MCF 10A (cell line): ENCODE data around the gene LRSAM1. TPM values are rescaled to one million over a fixed set of nuclear protein-coding genes. Genes with fewer than 3 reads are reported as not detected.
A peak's percentile ranks its signal among the peaks of the same experiment; 100 is the strongest.

Experiments used
- BruUV-seq: library from RNA; stranded (reverse); fragments of 400-500 nt; replicated peaks from 2 replicates; lab custom pipeline; 2021; lab: Mats Ljungman, UMichigan
- CTCF ChIA-PET: fragments of 300-600 bp; sonication (Branson Sonifier 250); formaldehyde crosslinking; extraction: SDS; loops from one replicate; lab custom pipeline; 2021; ENCODE audit warnings: antibody characterized with exemption, inconsistent platforms; lab: Yijun Ruan, JAX
- POLR2A ChIA-PET: fragments of 300-600, 350-650 bp; sonication (Branson Sonifier 250); formaldehyde crosslinking; extraction: SDS; loops from one replicate; lab custom pipeline; 2020; ENCODE audit warnings: antibody characterized with exemption, inconsistent platforms; lab: Yijun Ruan, JAX
- DNase-seq: peaks from one replicate; pipeline ENCODE4 v3.0.0-alpha.2; 2018; ENCODE audit not compliant: unreplicated experiment
- H3K27ac Mint-ChIP-seq: one replicate; pipeline ENCODE4 v1.8.0; 2022; ENCODE audit warnings: mild to moderate bottlenecking, low read depth, mixed read lengths; ENCODE audit not compliant: unreplicated experiment
- H3K27me3 Mint-ChIP-seq: one replicate; pipeline ENCODE4 v1.8.0; 2022; ENCODE audit warnings: mixed read lengths; ENCODE audit not compliant: insufficient read depth, unreplicated experiment
- H3K36me3 Mint-ChIP-seq: one replicate; pipeline ENCODE4 v1.8.0; 2022; ENCODE audit warnings: mild to moderate bottlenecking, moderate library complexity, mixed read lengths; ENCODE audit not compliant: insufficient read depth, unreplicated experiment
- H3K4me1 Mint-ChIP-seq: one replicate; pipeline ENCODE4 v1.8.0; 2022; ENCODE audit warnings: mixed read lengths; ENCODE audit not compliant: insufficient read depth, unreplicated experiment
- H3K4me3 Mint-ChIP-seq: one replicate; pipeline ENCODE4 v1.8.0; 2022; ENCODE audit warnings: mild to moderate bottlenecking, moderate library complexity, mixed read lengths; ENCODE audit not compliant: unreplicated experiment
- H3K9me3 Mint-ChIP-seq: one replicate; pipeline ENCODE4 v1.8.0; 2022; ENCODE audit warnings: mixed read lengths; ENCODE audit not compliant: unreplicated experiment
- intact Hi-C: fragments of 100-400 bp; cut with micrococcal nuclease; formaldehyde crosslinking; loops from 2 replicates; pipeline ENCODE4 v1.14.1; 2022
- total RNA-seq: library from RNA; stranded (reverse); gene quantifications from 2 replicates; pipeline ENCODE4 v1.2.3, GENCODE V29; 2022
- TF ChIP-seq, protein P1 (sequence below): fragments of 200-600 bp; IDR thresholded peaks from one replicate; pipeline ENCODE4 v1.8.0; 2022; ENCODE audit warnings: antibody characterized with exemption, mild to moderate bottlenecking; ENCODE audit not compliant: unreplicated experiment

The LRSAM1 gene
- total RNA-seq, 1 experiment from 2014 or later = 23.5 TPM

DNA sequence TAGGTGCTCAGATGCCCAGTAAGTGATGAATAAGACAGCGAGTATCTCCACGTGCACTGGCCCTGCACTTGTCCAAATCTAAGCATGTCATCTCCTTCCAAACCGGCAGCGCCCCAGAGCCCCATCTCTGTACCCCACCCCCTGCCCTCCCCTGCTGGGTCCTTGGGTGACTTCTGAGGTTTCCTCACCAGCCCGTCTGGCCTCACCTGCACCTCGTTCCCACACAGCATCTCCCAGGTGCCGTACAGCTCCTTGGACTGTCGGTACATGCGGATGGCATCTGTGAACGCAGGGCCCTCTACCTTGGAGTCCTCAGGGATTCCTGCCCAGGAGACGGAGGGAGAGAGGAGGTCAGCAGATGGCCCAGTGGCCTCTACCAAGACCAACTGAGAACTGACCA lies 66.3 kb downstream of the LRSAM1 start:
- Mint-ChIP-seq H3K27me3 (no peaks in the 10 kb centered on the region), H3K9me3 (no peaks in the 10 kb centered on the region), H3K36me3 (peaks cover 99% of the 10 kb centered on the region), H3K27ac (peak overlapping the region; percentile 23), H3K4me3 (no peak overlapping the region), H3K4me1 (peaks cover 19% of the 10 kb centered on the region)
- CTCF ChIA-PET = interaction anchor here (0.7 kb wide), 1 partner anchor 544 kb away, joined by 3 read pairs; no protein-coding TSS in a partner anchor
- POLR2A ChIA-PET = no interaction called here
- no TSS peak for BruUV-seq
- no peak for DNase-seq
- TF ChIP-seq, protein P1, sequence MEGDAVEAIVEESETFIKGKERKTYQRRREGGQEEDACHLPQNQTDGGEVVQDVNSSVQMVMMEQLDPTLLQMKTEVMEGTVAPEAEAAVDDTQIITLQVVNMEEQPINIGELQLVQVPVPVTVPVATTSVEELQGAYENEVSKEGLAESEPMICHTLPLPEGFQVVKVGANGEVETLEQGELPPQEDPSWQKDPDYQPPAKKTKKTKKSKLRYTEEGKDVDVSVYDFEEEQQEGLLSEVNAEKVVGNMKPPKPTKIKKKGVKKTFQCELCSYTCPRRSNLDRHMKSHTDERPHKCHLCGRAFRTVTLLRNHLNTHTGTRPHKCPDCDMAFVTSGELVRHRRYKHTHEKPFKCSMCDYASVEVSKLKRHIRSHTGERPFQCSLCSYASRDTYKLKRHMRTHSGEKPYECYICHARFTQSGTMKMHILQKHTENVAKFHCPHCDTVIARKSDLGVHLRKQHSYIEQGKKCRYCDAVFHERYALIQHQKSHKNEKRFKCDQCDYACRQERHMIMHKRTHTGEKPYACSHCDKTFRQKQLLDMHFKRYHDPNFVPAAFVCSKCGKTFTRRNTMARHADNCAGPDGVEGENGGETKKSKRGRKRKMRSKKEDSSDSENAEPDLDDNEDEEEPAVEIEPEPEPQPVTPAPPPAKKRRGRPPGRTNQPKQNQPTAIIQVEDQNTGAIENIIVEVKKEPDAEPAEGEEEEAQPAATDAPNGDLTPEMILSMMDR = no peak
- intact Hi-C loops = no loop called here

DNA sequence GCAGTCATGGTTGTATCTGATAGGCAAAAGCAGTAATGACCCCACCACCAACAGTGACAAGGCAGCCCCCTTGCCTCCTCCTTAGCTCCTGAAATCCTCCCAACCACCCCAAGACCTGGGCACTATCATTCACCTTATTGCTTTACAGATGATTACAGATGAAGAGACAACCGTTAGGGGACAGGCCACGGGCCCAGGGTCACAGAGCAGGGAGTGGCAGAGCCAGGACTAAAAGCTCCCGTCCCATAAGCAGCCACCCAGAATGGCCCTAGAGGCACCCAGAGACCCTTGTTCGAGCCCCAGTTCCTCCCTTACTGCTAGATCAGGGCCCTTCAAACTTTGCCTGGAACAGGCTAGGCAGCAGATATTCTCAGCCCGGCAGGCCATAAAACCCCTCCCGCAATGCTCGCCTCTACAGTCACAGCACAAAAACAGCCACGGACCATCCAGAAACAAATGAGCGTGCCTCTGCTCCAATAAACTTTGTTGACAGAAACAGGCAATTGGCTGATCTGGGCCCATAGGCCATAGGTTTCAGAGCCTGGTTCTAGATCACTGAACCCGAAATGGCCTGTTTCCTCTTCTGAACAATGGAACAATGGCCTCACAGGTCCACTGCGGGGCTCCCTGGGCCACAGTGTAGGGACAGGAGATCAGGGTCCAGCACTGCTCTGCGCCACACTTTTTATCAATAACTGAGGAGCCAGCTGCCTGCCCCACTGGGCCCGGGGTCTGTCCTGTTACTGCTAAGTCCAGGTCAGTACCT lies 67.0 kb downstream of the LRSAM1 start:
- no TSS peak for BruUV-seq
- H3K27ac Mint-ChIP-seq = peak overlapping the region; percentile 84
- POLR2A ChIA-PET = interaction anchor here (1.2 to 1.4 kb wide), 2 partner anchors 52 to 66 kb away, joined by 3 to 9 read pairs; no protein-coding TSS in a partner anchor
- H3K4me3 Mint-ChIP-seq = no peak overlapping the region
- no peak for DNase-seq
- no peaks in the 10 kb centered on the region for H3K27me3 Mint-ChIP-seq
- CTCF ChIA-PET = interaction anchor here (0.6 kb wide), 1 partner anchor 69 kb away, joined by 3 read pairs; no protein-coding TSS in a partner anchor
- intact Hi-C loops = no loop called here
- peaks cover 25% of the 10 kb centered on the region for H3K4me1 Mint-ChIP-seq
- H3K9me3 Mint-ChIP-seq = no peaks in the 10 kb centered on the region
- peaks cover 99% of the 10 kb centered on the region for H3K36me3 Mint-ChIP-seq
- TF ChIP-seq, protein P1 = no peak

DNA sequence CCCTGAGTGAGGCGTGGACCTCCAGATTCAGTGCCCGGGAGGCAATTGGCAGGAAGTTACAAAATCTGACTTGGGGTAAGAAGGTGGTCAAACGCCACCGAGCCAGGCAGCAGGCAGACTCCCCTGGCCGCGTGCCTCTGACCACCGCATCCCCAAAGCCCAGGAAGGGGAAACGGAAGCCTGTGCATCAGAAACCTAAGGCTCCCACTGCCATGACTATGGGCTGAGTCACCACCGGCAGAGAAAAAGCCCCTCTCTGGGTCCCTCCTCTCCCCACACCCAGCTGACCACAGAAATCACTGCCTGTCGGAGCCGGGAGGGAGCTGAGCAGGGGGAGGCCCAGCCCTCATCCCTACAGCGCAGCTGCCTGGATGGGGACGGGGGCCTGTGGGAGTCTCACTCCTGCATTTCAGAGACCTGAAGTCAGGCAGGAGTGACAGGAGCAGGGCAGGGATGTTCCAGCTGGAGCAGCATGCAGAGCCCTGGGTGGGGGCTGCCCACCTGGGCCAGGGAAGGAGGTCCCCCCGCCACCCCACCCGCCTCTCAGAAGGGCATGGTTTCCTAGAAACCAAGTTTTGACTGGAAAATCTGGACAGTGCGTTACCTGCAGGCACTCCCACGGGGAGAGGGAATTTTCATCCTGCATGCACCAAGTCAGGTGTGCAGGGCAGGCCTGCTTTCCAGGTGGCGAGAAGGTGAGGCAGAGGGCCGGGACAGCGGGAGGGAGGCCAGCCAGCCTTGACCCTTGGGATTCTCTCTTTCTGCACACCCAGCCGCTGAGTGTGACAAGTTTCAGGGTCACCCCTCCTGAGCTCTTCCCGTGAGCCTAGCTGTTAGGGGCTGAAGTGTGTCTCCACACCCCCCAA lies 68.2 kb downstream of the LRSAM1 start:
- ChIA-PET CTCF (interaction anchor here (0.5 to 1.0 kb wide), 6 partner anchors 13 to 68 kb away, joined by 3 to 5 read pairs (median 4); no protein-coding TSS in a partner anchor), POLR2A (interaction anchor here (0.8 to 1.4 kb wide), 3 partner anchors 50 to 65 kb away, joined by 3 to 9 read pairs (median 3); no protein-coding TSS in a partner anchor)
- Mint-ChIP-seq H3K27me3 (no peaks in the 10 kb centered on the region), H3K4me3 (no peak overlapping the region), H3K27ac (peak overlapping the region; percentile 84), H3K4me1 (peaks cover 25% of the 10 kb centered on the region), H3K9me3 (no peaks in the 10 kb centered on the region), H3K36me3 (peaks cover 99% of the 10 kb centered on the region)
- TF ChIP-seq, protein P1 = no peak
- peak; percentile 96 for DNase-seq
- intact Hi-C loops = no loop called here
- no TSS peak for BruUV-seq
